Measurements from ENCODE around the gene HOXC11.

- TF ChIP-seq, protein P1, sequence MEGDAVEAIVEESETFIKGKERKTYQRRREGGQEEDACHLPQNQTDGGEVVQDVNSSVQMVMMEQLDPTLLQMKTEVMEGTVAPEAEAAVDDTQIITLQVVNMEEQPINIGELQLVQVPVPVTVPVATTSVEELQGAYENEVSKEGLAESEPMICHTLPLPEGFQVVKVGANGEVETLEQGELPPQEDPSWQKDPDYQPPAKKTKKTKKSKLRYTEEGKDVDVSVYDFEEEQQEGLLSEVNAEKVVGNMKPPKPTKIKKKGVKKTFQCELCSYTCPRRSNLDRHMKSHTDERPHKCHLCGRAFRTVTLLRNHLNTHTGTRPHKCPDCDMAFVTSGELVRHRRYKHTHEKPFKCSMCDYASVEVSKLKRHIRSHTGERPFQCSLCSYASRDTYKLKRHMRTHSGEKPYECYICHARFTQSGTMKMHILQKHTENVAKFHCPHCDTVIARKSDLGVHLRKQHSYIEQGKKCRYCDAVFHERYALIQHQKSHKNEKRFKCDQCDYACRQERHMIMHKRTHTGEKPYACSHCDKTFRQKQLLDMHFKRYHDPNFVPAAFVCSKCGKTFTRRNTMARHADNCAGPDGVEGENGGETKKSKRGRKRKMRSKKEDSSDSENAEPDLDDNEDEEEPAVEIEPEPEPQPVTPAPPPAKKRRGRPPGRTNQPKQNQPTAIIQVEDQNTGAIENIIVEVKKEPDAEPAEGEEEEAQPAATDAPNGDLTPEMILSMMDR (IDR thresholded peaks at IDR 0.05), result no peak
- no peak for TF ChIP-seq POLR2A (IDR thresholded peaks at IDR 0.05)
Measured at GRCh38 chr12:53968214-53969127, 4.5 kb upstream of the HOXC11 start.
